NCI-H510A (cell line): ENCODE data around the gene HBG2.
"Not testable (repeated sequence)": the region's sequence is repeated elsewhere in the genome, so short reads cannot be mapped to it uniquely, and the experiment has no call there.

Source experiments
- DNase-seq: peaks from one replicate; lab custom pipeline; 2025; lab: John Stamatoyannopoulos, UW

Gene HBG2

GRCh38 chr11:5249807-5250396 is 4.7 kb downstream of the HBG2 start, which contains the start of gene HBG1:
Gene HBG1 (minus strand): TSS chr11:5249857. CDS start chr11:5249804, 53 bp downstream.
- DNase-seq = not testable (repeated sequence)

- DNase-seq = not testable (repeated sequence)
Measured at GRCh38 chr11:5248498-5248897, 6.1 kb downstream of the HBG2 start.

- DNase-seq = no peak
Measured at GRCh38 chr11:5247472-5248192, 6.9 kb downstream of the HBG2 start.

- DNase-seq = no peak
Measured at GRCh38 chr11:5246772-5247471, 7.7 kb downstream of the HBG2 start.

- no peak for DNase-seq
Measured at GRCh38 chr11:5245155-5245554, 9.4 kb downstream of the HBG2 start.

GRCh38 chr11:5243816-5244180 is 10.8 kb downstream of the HBG2 start:
- no peak for DNase-seq

- DNase-seq = no peak
Measured at GRCh38 chr11:5242933-5243815, 11.4 kb downstream of the HBG2 start.

GRCh38 chr11:5242208-5242607 is 12.4 kb downstream of the HBG2 start:
- no peak for DNase-seq

GRCh38 chr11:5241458-5241857 is 13.1 kb downstream of the HBG2 start:
- DNase-seq = no peak

GRCh38 chr11:5240458-5240857 is 14.1 kb downstream of the HBG2 start:
- DNase-seq = no peak

GRCh38 chr11:5240056-5240455 is 14.5 kb downstream of the HBG2 start:
- no peak for DNase-seq

- no peak for DNase-seq
Measured at GRCh38 chr11:5239046-5239445, 15.5 kb downstream of the HBG2 start.

GRCh38 chr11:5238486-5238885 is 16.1 kb downstream of the HBG2 start:
- no peak for DNase-seq

- DNase-seq = no peak
Measured at GRCh38 chr11:5237420-5237819, 17.2 kb downstream of the HBG2 start.

- DNase-seq = no peak
Measured at GRCh38 chr11:5235364-5236095, 19.1 kb downstream of the HBG2 start.

- no peak for DNase-seq
Measured at GRCh38 chr11:5234381-5234834, 20.2 kb downstream of the HBG2 start, which contains the start of gene HBD. Gene HBD (minus strand): TSS chr11:5234483. CDS start chr11:5234433, 50 bp downstream.

GRCh38 chr11:5233307-5233706 is 21.3 kb downstream of the HBG2 start:
- DNase-seq = no peak

GRCh38 chr11:5232821-5233220 is 21.8 kb downstream of the HBG2 start:
- no peak for DNase-seq

GRCh38 chr11:5232176-5232575 is 22.4 kb downstream of the HBG2 start:
- no peak for DNase-seq

- no peak for DNase-seq
Measured at GRCh38 chr11:5231111-5231510, 23.5 kb downstream of the HBG2 start.

GRCh38 chr11:5230266-5230665 is 24.3 kb downstream of the HBG2 start:
- no peak for DNase-seq
